Body of pancreas (tissue), 4 donors: ENCODE data around the gene CNGB1. TPM values are rescaled to one million over a fixed set of nuclear protein-coding genes. Genes with fewer than 3 reads are reported as not detected.

Experiments used
- ATAC-seq: fragments of 150-250 bp; one replicate; pipeline ENCODE4 v1.9.1; 2016
- DNase-seq, 4 donors: peaks; one replicate each; pipeline ENCODE4 v3.0.0-alpha.2; 2019
- H3K27ac ChIP-seq, 4 donors: fragments of 200-600 bp; sonication (generic); 1 replicate in 3 of 4; 2 replicates in 1 of 4; pipeline versions ENCODE4 v1.5.1 to v1.6.1; 2016 to 2019; ENCODE audit warnings: mild to moderate bottlenecking in 1 of 4, mixed read lengths in 1 of 4, moderate library complexity in 1 of 4
- H3K27me3 ChIP-seq, 2 donors: fragments of 200-600 bp; sonication (generic); one replicate each; pipeline ENCODE4 v1.6.0; 2016; ENCODE audit warnings: mild to moderate bottlenecking in 1 of 2
- H3K36me3 ChIP-seq, 2 donors: fragments of 200-600 bp; sonication (generic); replicated peaks in 1 of 2; 2 replicates each; pipeline ENCODE4 v1.5.1; 2016; ENCODE audit warnings: low read depth in 2 of 2; ENCODE audit not compliant: insufficient read depth in 1 of 2
- H3K4me1 ChIP-seq: fragments of 200-600 bp; sonication (generic); one replicate; pipeline ENCODE4 v1.6.0; 2016
- H3K4me3 ChIP-seq, 2 donors: fragments of 200-600 bp; sonication (generic); 1 replicate in 1 of 2; 2 replicates in 1 of 2; pipeline ENCODE4 v1.5.1; 2016 to 2019
- H3K9me3 ChIP-seq, 3 donors: fragments of 200-600 bp; sonication (generic); 1 replicate in 2 of 3; 2 replicates in 1 of 3; pipeline ENCODE4 v1.5.1; 2016
- CTCF ChIP-seq, 7 experiments: fragments of 450-650 bp in 4 of 7; fragments of 200-600 bp in 3 of 7; sonication (generic) in 3 of 7; IDR thresholded peaks; one replicate each; pipeline ENCODE4 v1.5.1; 2016 to 2019; ENCODE audit warnings: antibody characterized with exemption in 7 of 7
- POLR2A ChIP-seq, 3 donors: fragments of 450-650 bp; IDR thresholded peaks; one replicate each; pipeline ENCODE4 v1.6.1; 2016; ENCODE audit warnings: antibody characterized with exemption in 3 of 3, mild to moderate bottlenecking in 2 of 3
- WGBS, 2 donors: methylation state at CpG; one replicate each; pipeline ENCODE4 v1.1.5; 2017; 5-methylcytosine and 5-hydroxymethylcytosine counted together
- intact Hi-C: fragments of 100-400 bp; cut with DNase I; formaldehyde crosslinking; loops from one replicate; pipeline ENCODE4 v1.15.1; 2023
- total RNA-seq, 2 donors: library from RNA; depleted of rRNA; stranded (reverse); fragments of >200 nt; gene quantifications; one replicate each; pipeline ENCODE4 v1.1.0, GENCODE V29; 2016

CNGB1 gene
- total RNA-seq, 2 donors from 2014 or later: not detected

- H3K4me1 ChIP-seq: peaks cover 41% of the 10 kb centered on the region
- TF ChIP-seq POLR2A (IDR thresholded peaks at IDR 0.05) (no peak), CTCF (IDR thresholded peaks at IDR 0.05) (no peak)
- H3K4me3 ChIP-seq: no peak overlapping the region
- intact Hi-C loops: no loop called here
- ATAC-seq: no peak
- DNase-seq: no peak
- H3K27me3 ChIP-seq: no peaks in the 10 kb centered on the region
- 84 to 95% methylated on average over 3 of the region's 3 CpGs for WGBS, 2 donors
- H3K36me3 ChIP-seq: no peaks in the 10 kb centered on the region
- peak overlapping the region in 3 of 4 donors; percentile 37 to 74 (median 38) for H3K27ac ChIP-seq
- no peaks in the 10 kb centered on the region for H3K9me3 ChIP-seq
Measured at GRCh38 chr16:57890752-57891111, 80.2 kb downstream of the CNGB1 start.

- H3K36me3 ChIP-seq: no peaks in the 10 kb centered on the region
- TF ChIP-seq CTCF (IDR thresholded peaks at IDR 0.05) (no peak), POLR2A (IDR thresholded peaks at IDR 0.05) (no peak)
- peaks cover 40% of the 10 kb centered on the region for H3K4me1 ChIP-seq
- ATAC-seq (no peak), DNase-seq (peak in 1 of 4 donors; percentile 54)
- no peak overlapping the region for H3K4me3 ChIP-seq
- no peaks in the 10 kb centered on the region for H3K9me3 ChIP-seq
- intact Hi-C loops: no loop called here
- no peaks in the 10 kb centered on the region for H3K27me3 ChIP-seq
- WGBS, 2 donors: 38 to 42% methylated on average over 9 of the region's 9 CpGs
- peak overlapping the region in 3 of 4 donors; percentile 37 to 74 (median 38) for H3K27ac ChIP-seq
Measured at GRCh38 chr16:57889960-57890751, 80.8 kb downstream of the CNGB1 start.

- H3K27ac ChIP-seq: peak overlapping the region in 3 of 4 donors; percentile 37 to 74 (median 38)
- intact Hi-C loops: no loop called here
- TF ChIP-seq POLR2A (IDR thresholded peaks at IDR 0.05) (no peak), CTCF (IDR thresholded peaks at IDR 0.05) (no peak)
Measured at GRCh38 chr16:57889522-57889921, 81.4 kb downstream of the CNGB1 start.

GRCh38 chr16:57889111-57889510, 81.8 kb downstream of the CNGB1 start:
- 93% methylated on average over 4 of the region's 4 CpGs for WGBS, 2 donors
- Histone ChIP-seq H3K4me3 (no peak overlapping the region), H3K27me3 (no peaks in the 10 kb centered on the region), H3K27ac (no peak overlapping the region), H3K9me3 (no peaks in the 10 kb centered on the region), H3K36me3 (no peaks in the 10 kb centered on the region), H3K4me1 (peaks cover 30% of the 10 kb centered on the region)
- ATAC-seq (no peak), DNase-seq (no peak)
- no peak for TF ChIP-seq CTCF (IDR thresholded peaks at IDR 0.05)
- TF ChIP-seq POLR2A (IDR thresholded peaks at IDR 0.05): no peak
- intact Hi-C loops: no loop called here

More at GRCh38 chr16:57889522-57889921, 81.4 kb downstream of the CNGB1 start:
- Histone ChIP-seq H3K9me3 (no peaks in the 10 kb centered on the region), H3K4me3 (no peak overlapping the region), H3K27me3 (no peaks in the 10 kb centered on the region), H3K4me1 (peaks cover 34% of the 10 kb centered on the region), H3K36me3 (no peaks in the 10 kb centered on the region)
- DNase-seq (no peak), ATAC-seq (no peak)
- 63 to 69% methylated on average over 4 of the region's 4 CpGs for WGBS, 2 donors

- Histone ChIP-seq H3K4me1 (peaks cover 22% of the 10 kb centered on the region), H3K27ac (no peak overlapping the region), H3K36me3 (no peaks in the 10 kb centered on the region), H3K27me3 (no peaks in the 10 kb centered on the region), H3K9me3 (no peaks in the 10 kb centered on the region), H3K4me3 (no peak overlapping the region)
- no peak for ATAC-seq
- 85 to 89% methylated on average over 5 of the region's 5 CpGs for WGBS, 2 donors
- TF ChIP-seq CTCF (IDR thresholded peaks at IDR 0.05): no peak
- no peak for TF ChIP-seq POLR2A (IDR thresholded peaks at IDR 0.05)
- DNase-seq: no peak
- intact Hi-C loops: no loop called here
Measured at GRCh38 chr16:57888128-57888527, 82.8 kb downstream of the CNGB1 start.
